Activated T-cell treated with anti-CD3 and anti-CD28 coated beads for 4 hours (primary cell): ENCODE data around the gene GATB.
"Not testable (repeated sequence)": the region's sequence is repeated elsewhere in the genome, so short reads cannot be mapped to it uniquely, and the experiment has no call there.

Source experiments
- DNase-seq: peaks from one replicate; pipeline ENCODE4 v3.0.0-alpha.2; 2020

Gene GATB

DNA sequence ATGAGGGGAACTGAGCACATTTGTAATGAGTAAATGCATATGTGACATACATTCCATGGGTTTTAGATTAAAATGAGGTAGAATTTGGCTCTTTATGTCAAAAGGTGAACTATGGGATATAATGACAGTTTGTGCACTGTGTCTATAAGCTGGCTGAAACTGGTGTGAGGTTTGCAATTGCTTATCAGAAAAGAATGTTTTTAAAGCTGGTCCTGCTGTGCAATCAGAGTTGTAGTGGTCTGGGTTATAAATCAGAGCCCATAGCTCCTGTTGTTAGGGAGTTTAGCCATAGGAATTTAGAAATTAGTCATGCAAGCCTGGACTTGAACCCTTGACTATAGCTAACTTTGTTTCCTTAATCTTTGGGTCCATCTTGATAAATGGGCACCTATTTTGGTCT, 23.1 kb upstream of the GATB start:
- no peak for DNase-seq

DNA sequence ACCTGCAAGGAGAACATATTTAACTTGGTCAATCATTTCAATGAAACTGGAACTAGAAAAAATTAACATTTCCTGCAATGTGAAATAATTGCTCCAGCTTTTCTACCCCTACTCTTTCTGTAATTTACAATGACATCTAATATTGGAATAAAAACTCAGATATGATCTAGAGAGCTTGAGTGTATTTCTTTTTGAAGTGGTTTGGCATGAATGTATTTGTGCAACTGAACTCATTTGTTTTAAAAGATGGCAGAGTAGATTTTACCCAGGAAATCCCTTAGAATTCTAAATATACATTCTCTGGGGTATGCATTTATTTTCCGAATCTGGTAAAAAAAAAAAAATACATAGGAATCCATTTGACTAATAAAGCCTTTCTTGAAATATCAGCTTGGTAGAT, 21.5 kb upstream of the GATB start:
- DNase-seq, result no peak

- DNase-seq, result no peak
Measured at GRCh38 chr4:151781026-151781425, 20.2 kb upstream of the GATB start.

DNA sequence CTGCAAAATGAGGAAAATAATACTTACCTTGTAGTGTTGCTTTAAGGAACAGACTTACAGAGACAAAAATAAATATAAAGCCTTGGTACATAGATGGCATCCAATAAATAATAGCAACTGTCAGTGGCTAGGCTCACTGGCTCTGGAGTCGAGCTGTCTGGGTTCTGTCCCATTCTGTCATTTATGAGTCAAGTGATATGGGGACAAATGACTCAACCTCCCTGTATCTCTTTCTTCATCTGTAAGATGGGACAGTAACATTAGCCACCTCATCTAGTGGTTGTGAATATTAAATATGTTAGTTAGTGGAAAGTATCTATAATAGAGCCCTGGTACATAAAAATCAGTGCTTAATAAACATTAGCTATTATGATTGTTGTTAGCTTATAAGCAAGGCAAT, 16.7 kb upstream of the GATB start:
- DNase-seq, result no peak

DNA sequence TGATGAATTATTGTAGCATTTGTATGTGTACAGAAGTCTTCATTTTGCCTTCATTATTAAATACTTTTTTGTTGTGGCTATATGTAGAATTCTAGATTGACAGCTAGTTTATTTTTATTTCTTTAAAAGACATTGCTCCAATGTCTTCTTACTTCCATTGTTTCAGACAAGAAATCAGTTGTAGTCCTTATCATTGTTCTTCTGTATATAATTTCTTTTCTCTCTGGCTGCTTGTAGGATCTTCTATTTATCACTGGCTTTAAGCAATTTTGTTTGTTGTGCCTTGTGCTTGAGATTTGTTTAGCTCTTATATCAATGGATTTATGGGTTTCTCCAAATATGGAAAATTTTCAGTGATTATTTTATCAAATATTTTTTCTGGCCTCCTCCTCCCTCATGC, 13.5 kb upstream of the GATB start:
- no peak for DNase-seq

DNA sequence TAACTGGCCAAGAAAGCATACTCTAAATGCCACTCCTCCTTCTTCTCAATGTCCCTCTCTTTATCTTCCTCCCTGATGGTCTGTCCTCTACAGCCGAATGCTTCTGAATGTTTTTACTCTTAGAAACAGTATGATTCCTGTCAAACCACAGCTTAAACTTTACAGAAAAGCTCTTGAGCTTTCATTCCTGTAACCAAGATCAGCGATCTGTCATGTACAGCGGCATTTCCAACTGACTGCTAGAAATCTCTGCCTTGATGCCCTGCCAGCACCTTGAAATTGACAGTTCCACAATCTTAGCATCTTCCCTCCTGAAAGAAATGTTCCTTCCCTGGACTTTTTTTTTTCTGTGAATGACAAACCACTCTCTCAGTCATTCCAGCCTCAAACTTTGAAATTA, 11.5 kb upstream of the GATB start:
- DNase-seq, result no peak

GRCh38 chr4:151771664-151772063, 10.9 kb upstream of the GATB start:
- DNase-seq, result no peak

- no peak for DNase-seq
Measured at GRCh38 chr4:151770154-151770553, 9.3 kb upstream of the GATB start.

DNA sequence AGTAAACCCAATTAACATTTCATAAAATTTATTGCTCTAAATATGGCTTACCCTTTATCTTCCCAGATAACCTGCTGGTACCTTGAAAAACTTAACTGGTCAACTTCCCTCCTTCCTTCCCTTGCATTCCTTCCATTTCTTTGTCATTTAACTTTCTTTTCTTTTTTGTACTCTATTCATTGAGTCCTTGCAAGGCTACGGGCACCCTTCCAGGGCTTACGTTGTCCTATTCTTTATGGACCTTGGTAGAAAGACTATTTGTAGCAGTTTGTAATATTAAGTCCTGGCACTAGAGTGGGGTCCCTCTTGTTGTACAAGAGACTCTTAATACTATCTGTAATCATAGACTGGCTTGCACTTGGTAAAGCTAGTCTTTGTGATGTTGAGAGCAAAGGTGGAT, 8.0 kb upstream of the GATB start:
- DNase-seq, result no peak

- no peak for DNase-seq
Measured at GRCh38 chr4:151766691-151767090, 5.9 kb upstream of the GATB start.

DNA sequence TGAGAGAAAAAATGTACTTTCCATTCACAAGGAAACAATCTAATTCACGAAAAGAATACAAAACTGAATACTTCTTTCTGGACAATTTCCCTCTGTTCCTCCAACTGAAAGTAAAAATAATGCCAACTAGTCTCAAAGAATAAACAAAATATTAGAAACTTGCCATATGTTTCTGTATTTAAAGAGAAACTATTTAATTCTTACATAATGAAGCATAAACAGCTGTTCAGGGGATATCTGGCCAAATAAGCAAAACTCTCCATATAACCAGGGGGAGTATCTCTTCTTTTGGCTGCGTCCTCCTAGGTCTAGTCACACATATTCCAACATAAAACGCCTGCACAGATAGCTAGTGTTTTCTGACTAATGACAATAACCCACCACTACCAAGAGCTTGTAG, 805 bp downstream of the GATB start:
- no peak for DNase-seq

DNA sequence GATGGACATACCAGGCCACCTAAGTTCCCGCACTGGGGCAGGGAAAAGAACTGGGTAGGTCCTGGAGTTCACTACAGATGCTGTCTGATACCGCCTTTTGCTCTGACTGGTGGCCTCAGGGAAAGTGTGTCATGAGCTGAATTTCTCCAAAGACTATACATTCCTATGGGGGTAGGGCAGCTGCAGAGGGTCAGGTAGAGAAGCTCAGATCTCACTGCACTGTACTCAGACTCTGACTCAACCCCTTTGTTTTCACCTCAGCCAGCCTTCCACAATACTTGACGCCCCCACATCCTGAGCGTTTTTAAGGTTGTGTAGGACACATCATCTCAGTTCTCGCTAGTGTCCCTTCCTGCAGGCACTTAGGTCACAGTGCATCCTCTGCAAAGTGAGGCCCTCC, 7.8 kb downstream of the GATB start:
- no peak for DNase-seq

- no peak for DNase-seq
Measured at GRCh38 chr4:151750156-151750555, 10.7 kb downstream of the GATB start.

DNA sequence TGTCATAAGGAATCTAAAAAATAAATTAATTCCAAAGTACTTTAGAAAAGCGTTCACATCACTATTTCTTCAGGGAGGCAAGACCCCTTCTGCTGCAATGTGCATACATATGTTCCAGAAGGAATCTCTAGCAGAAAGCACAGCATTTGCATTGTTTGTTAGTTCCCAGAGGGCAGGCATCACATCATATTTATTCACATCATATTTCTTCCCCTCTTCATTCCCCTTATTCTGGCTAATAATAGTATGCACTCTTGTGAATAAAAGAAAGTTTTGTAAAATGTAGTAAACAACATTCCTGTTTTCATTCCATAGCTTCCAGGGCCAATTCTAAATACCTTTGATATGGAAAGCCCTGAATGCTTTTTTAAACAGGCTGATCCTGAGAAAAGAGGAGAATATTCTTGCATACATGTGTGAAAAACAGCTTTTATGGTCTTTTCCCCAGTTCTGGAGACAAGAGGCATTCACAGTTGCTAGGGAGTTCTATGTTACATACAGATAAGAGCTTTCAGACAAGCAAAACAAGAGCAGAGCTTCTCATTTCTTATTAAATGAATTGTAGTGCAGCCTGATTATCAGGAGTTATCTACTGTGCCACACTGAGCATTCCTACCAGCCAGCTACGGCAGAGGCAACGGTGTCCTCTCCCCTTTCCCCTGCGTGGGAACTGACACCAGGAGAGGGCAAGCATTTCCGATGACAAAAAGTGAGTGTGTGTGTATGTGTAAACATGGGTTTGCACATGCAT, 15.2 kb downstream of the GATB start:
- DNase-seq, result no peak

DNA sequence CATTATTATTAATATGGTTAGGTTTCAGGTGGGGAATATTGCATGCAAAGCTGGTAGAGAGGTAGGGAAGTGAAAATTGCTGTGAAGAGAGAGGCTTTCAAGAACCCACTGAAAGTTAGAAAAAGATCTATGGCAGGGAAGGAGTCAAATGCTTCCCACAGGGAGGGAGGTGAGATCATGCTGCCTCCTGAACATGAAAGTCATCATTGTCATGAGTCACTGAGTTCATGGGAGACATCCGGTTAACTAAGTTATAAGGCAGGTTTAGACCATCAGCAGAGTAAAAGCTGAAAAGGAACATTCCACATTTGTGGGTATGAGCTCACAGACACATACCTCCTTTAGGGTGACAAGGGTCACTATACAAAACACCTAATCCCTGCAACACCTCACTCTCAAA, 16.2 kb downstream of the GATB start:
- no peak for DNase-seq

DNA sequence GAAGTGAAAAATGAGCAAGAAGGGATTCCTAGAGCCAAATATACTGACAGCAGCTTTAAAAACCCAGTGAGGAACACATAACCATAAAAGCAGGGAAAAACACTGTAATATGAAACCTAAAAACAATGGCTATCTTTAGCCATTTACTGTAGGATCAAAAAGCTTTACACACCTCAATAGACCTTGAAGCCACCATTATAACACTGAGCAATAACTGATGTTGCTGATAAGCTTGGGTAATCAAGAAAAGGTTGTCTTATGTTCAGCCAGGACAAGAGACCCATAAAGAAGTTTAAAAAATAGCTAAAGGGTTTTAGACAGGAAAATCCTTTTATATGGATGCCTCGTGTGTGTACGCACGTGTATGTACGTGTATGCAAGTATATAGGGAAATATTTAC, 16.9 kb downstream of the GATB start:
- DNase-seq, result no peak

GRCh38 chr4:151743128-151743854, 17.5 kb downstream of the GATB start:
- DNase-seq, result no peak

DNA sequence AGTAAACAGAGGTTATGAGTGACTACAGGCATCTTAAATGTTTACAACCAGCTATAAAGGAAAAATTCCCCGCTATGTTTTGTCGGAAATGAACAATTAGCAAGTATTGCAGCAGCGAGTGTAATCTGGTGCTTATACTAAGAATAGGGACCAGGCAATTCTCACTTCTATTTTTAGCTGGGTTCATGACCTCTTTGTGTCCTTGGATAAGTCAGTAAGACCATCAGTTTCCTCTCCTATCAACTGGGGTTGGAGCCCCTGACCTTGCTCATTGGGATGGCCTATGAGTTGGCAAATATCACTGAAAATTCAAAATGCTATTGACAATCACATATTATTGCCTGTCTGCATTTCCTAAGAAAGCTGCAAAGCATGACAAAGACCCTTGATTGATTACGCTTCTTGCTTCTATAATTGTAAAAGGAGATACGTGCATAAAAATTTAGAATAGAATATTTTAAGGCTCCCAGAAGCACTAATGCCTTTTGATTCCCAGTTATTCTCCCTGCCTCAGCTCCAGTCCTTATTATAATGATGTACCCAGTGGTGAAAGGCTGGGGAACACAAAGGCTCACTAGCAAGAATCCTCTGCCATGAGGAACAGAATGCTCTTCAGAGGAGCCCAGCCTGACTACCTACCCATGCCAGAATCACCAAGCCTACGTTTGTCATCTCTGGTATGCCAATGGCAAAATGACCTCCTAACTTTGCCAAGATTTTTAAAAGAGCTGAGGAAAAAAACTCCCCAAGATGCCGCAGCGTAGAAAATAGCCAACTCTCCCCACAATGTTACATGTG, 21.9 kb downstream of the GATB start:
- no peak for DNase-seq

- not testable (repeated sequence) for DNase-seq
Measured at GRCh38 chr4:151736852-151737251, 24.0 kb downstream of the GATB start.

DNA sequence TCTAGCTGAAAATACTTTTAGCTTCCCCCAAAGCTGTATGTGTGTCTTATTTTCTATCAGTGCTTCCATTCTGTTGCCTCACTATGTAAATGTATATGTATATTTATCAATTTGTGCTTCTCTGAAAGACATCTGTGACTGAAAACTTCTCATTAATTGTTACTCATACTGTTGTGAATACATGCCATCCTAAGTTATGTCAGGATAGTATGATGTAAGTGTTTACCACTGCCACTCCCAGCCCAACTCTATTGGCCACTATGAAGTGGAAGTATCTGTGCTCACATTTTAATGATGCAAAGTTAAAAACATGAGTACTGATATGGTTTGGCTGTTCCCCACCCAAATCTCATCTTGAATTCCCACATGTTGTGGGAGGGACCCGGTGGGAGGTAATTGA, 24.4 kb downstream of the GATB start:
- DNase-seq, result no peak

DNA sequence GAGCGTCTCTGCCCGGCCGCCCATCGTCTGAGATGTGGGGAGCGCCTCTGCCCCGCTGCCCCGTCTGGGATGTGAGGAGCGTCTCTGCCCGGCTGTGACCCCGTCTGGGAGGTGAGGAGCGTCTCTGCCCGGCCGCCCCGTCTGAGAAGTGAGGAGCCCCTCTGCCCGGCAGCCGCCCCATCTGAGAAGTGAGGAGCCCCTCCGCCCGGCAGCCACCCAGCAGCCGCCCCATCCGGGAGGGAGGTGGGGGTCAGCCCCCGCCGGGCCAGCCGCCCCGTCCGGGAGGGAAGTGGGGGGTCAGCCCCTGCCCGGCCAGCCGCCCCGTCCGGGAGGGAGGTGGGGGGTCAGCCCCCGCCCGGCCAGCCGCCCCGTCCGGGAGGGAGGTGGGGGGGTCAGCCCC, 29.1 kb downstream of the GATB start:
- DNase-seq, result not testable (repeated sequence)

DNA sequence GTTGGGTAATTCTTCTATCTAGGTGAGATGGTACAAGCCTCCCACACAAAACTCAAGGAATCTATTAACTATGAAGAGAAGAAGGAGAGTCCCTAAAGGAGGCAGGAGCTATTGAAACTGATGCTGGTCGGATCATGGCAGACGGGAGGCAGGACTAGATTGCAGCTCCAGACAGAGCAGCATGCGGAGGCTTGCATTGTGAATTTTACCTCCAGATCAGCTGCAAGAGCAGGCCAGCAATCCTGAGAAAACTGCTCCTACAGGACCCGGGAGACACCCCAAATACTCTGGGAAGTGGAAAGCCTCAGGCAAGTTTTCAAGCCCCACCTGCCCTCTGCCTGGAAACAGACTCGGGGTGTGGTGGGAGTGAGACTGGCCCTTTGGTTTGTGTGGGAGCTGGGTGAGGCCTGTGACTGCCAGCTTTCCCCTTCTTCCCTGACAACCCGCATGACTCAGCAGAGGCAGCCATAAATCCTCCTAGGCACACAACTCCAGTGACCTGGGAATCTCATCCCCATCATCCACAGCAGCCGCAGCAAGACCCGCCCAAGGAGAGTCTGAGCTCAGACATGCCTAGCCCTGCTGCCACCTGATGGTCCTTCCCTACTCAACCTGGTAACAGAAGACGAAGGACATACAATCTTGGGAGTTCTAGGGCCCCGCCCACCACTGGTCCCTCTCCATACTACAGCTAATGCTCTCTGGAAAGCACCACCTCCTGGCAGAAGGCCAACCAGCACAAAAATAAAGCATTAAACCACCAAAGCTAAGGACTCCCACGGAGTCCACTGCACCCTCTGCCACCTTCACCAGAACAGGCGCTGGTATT, 30.9 kb downstream of the GATB start:
- no peak for DNase-seq

- DNase-seq, result no peak
Measured at GRCh38 chr4:151728679-151729078, 32.1 kb downstream of the GATB start.
